GM19099 (cell line): ENCODE measurements around the gene GALNT17.

Experiments used
- POLR2A ChIP-seq: IDR thresholded peaks from 3 replicates; pipeline ENCODE4 v1.6.1; 2011; ENCODE audit warnings: low read depth; ENCODE audit not compliant: insufficient read length; ENCODE audit errors: extremely low read depth

GALNT17 gene

GRCh38 chr7:71661671-71662224, 529.8 kb downstream of the GALNT17 start:
- TF ChIP-seq POLR2A = no peak

- TF ChIP-seq POLR2A = no peak
These were observed 533.8 kb downstream of the GALNT17 start for GRCh38 chr7:71665716-71666115.

DNA sequence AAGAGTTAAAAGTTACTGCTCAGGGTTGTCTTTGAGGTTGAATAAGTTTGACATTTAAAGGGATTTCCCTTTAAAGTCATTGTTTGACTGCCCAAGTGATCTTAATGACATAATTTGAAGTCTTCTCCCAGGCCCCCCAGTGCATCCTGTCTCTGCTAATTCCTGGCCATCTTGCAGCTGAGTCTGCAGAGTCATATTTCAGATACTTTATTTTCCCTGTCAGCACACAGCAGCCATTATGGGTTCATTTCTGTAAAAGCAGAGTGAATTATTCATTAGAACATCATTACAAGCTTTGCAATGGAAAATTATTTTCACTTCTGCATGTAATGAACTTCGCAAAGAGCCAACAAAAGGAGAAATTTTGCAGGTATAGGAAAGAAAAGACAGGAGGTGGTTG, 536.6 kb downstream of the GALNT17 start:
- no peak for TF ChIP-seq POLR2A

DNA sequence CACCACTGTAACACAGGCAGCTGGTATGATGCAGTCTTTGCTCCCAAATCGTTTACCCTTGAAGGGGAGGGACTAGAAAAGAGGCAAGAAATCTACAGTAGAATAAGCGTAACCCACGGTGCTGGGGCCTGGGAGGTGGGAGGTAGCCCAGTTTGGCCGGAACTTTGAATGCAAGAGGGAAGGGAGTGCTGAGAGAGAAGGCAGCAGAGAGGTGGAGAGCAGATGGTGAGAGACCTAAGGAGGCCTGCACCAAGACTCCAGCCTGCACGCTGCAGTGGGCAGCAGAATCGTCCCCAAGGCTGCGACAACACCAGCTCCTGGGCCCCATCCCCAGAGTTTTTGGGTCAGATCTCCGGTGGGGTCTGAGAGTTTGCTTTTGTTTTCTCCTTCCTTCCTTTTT, 547.5 kb downstream of the GALNT17 start:
- TF ChIP-seq POLR2A = no peak

- no peak for TF ChIP-seq POLR2A
These were observed 550.2 kb downstream of the GALNT17 start for GRCh38 chr7:71682181-71682580.

DNA sequence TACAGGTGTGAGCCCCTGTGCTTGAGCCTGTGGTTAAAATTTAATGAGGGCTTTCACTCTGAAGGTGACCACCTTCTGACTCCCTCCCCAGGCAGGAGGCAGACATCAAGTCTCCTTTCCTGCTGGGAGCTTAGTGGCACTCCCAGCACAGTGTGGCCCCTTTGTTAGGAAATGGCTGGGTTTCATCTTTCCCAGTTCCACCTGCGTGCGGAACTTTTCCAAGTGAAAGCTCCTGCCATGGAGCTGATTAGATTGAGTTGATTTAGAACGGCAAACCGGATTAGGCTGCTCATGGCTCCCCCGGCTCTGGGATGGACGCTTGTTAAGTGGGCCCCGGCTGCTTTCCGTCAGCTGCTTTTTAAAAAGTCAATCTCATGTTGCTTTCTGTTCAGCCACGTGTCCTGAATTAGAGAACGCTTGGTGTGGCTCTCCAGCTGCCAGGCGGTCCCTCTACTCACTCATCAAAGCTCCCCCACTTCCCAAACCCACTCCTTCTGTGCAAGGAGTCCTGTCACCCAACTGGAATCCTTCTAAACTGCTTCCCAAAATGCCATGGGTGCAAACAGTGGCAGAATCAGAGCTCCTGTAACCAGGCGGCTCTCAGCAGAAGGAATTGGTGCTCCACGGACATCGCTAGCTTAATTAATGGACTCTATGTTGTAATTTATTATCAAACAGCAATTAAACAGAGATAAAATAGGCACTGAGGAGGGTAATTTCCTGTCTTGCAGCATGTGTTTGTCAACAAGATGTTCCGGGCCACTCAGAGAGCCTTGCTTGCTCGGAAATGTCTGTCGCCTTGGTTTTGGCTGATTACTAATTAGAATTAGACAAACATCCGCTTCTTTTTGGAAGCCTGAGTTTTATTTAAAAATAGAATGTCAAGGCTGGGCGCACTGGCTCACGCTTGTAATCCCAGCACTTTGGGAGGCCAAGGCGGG, 551.2 kb downstream of the GALNT17 start:
- no peak for TF ChIP-seq POLR2A

DNA sequence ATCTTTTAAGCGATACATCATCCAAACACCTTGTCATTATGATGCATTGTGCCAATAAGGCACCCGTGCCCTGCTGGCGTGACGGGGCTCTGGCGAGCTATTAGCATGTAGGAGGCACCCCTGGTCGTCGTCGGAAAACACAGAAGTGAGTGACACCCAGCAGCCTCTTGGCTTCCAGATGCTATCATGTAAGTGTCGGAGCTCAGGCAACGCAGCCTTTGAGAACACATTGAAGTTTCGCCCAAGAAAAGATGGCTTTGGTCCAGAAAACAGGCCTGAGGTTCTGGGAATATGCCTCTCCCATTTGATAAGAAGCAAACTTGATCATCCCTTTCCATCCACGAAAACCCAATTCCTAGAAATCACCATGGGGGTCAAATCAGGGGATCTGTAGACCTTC, 555.3 kb downstream of the GALNT17 start:
- no peak for TF ChIP-seq POLR2A

DNA sequence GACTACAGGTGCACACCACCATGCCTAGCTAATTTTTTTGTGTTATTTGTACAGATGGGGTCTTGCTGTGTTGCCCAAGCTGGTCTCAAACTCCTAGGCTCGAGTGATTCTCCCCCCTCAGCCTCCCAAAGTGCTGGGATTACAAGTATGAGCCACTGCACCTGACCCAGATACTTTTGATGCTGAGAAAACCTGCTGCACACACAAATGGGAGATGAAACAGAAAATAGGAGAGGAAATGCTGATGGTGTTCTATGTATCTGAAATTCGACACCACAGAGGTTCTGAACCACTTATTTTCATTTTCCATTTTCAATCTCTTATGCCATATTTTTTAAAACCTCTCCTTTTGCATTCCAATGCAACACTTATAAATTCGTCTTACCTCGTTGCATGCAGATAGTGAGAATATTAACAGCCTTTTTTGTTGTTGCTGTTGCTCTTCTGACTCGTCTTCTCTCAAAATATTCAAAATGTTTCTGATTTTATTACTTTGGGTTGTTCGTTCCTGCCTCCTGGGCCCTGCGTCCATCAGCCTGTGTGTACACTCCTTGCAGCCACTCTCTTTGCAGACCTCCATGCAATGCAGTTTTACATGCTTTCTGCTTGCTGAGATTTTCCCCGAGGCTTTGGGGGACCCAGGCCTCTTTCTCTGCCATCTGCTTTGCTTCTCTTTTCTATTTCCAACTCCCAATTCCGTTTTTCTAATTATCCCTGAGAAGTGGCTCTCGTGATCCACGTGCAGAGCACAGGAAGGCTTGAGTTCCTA, 556.1 kb downstream of the GALNT17 start:
- no peak for TF ChIP-seq POLR2A

GRCh38 chr7:71691538-71691937, 559.6 kb downstream of the GALNT17 start:
- no peak for TF ChIP-seq POLR2A

DNA sequence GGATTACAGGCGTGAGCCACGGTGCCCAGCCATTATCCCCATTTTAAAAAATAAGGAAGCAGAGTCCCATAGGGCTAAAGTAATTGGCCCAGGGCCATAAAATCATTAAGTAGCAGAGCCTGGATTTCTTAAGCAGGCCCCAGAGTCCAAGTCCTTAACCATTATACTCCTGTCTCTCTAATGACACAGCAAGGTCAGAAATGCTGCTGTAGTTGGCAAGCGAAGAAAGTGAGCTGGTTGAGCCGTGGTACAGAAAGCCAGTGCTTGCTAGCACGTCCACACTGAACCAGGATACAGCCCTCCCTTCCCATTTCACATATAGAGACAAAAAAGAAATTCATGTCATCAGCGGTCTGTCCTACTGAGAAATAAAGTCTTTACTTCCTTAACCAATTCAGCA, 562.7 kb downstream of the GALNT17 start:
- no peak for TF ChIP-seq POLR2A

GRCh38 chr7:71695186-71695585, 563.2 kb downstream of the GALNT17 start:
- TF ChIP-seq POLR2A = no peak

GRCh38 chr7:71696511-71696910, 564.6 kb downstream of the GALNT17 start:
- TF ChIP-seq POLR2A = no peak

- TF ChIP-seq POLR2A = no peak
These were observed 565.5 kb downstream of the GALNT17 start for GRCh38 chr7:71697400-71697799.

GRCh38 chr7:71705217-71705616, 573.3 kb downstream of the GALNT17 start:
- no peak for TF ChIP-seq POLR2A

DNA sequence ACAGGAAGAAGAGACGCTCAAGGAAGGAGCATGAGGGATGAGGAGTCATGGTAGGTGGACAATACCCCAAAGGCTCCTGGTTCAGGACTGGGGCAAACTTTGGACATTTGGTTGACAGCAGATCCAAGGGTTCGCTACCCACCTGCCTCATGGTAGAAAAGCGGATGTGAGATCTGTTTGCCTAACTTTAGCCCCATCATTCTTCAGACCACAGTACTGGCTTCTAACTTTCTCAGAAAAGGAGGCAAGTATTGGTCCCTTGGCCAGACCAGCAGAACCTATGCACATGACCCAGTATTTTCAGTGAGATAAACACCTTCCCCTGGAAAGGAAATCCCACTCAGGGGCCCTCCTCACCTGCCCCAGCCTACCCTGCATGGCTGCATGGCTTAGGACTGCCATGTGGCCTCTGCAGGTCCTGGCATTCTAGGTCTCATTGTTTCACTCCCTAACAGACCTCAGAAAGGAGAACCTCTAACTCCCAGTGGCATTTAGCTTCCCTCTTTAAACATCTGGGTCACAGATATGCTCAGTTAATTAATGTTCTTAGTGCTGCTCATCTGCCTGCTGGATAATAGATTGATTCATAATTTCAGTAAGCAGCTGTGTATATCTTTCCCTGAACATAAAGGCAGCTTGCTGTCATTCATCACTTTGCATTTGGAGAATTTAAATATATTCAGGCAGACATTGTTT, 574.1 kb downstream of the GALNT17 start:
- no peak for TF ChIP-seq POLR2A
